ENCODE measurements around the gene DPY19L2.

Gene DPY19L2

DNA sequence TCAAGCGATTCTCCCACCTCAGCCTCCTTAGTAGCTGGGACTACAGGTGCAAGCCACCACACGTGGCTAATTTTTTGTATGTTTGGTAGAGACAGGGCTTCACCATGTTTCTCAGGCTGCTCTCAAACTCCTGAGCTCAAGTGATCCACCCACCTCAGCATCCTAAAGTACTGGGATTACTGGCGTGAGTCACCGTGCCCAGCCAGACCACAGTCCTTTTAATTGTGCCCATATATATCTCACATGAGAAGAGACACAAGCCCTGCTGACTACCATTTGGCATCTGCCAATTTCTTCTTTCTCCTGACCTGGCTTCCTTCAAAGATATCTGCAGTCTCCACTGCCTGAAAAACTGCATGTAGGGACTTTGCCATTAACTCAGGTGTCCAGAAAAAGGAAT is 142.5 kb downstream of the DPY19L2 start:
- Histone ChIP-seq H3K36me3 (ENCODE audit: control insufficient read depth, insufficient read depth, low read length) (no peaks in the 10 kb centered on the region), H3K56ac (ENCODE audit: low read length) (no peak overlapping the region), H4K8ac (ENCODE audit: low read depth, low read length) (no peak overlapping the region), H4K5ac (ENCODE audit: low read length) (no peak overlapping the region), H3K27me3 (ENCODE audit: insufficient read depth, low read length, poor library complexity) (no peaks in the 10 kb centered on the region), H3K79me1 (ENCODE audit: low read length) (no peaks in the 10 kb centered on the region), H3K4me1 (ENCODE audit: control insufficient read depth, low read depth, low read length) (no peaks in the 10 kb centered on the region), H3K27ac (ENCODE audit: low read depth, low read length) (no peak overlapping the region), H3K23ac (ENCODE audit: low read length) (no peak overlapping the region), H3K4ac (ENCODE audit: low read depth, low read length) (no peak overlapping the region), H2BK15ac (replicated peaks; ENCODE audit: low read depth) (no peak overlapping the region), H3K4me3 (ENCODE audit: low read length) (no peak overlapping the region), H3K18ac (ENCODE audit: low read length) (no peak overlapping the region), H3K79me2 (ENCODE audit: control insufficient read depth, insufficient read depth, low read length) (no peaks in the 10 kb centered on the region), H3K4me2 (ENCODE audit: low read length) (no peak overlapping the region), H2AK5ac (ENCODE audit: low read length) (no peak overlapping the region), H2BK120ac (ENCODE audit: low read depth, low read length) (no peak overlapping the region), H2BK5ac (ENCODE audit: low read length) (no peak overlapping the region), H3K9ac (ENCODE audit: low read length) (no peak overlapping the region)
- no peak for DNase-seq
- WGBS (ENCODE audit: extremely low coverage, insufficient coverage, low lambda C conversion rate): no CpG with 5 or more reads among the region's 4 CpGs

DNA sequence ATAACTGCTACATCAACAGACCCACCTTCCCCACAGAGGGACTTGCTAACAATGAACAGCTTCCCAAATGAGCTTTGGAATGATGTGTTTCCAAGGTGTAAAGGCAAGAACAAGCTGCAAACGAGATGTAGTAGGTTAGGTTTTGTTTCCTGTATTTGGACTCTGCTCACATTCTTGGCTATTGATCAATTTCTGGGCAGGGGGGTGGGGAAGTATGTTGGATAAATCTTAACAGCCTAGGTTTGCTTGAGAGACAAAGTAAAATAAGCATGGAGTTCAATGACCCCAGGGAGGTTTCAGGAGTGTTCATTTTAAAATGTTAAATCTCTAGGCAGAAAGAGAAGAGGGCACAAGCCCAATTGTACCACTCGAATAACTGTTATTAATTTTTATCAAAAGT is 146.6 kb downstream of the DPY19L2 start:
- H3K4me2 ChIP-seq (ENCODE audit: low read length): no peak overlapping the region
- no peak overlapping the region for H2BK120ac ChIP-seq (ENCODE audit: low read depth, low read length)
- no peak overlapping the region for H3K27ac ChIP-seq (ENCODE audit: low read depth, low read length)
- no peak overlapping the region for H3K4me3 ChIP-seq (ENCODE audit: low read length)
- no CpG with 5 or more reads among the region's 2 CpGs for WGBS (ENCODE audit: extremely low coverage, insufficient coverage, low lambda C conversion rate)
- H2BK5ac ChIP-seq (ENCODE audit: low read length): no peak overlapping the region
- no peak overlapping the region for H3K23ac ChIP-seq (ENCODE audit: low read length)
- no peak overlapping the region for H2AK5ac ChIP-seq (ENCODE audit: low read length)
- H4K8ac ChIP-seq (ENCODE audit: low read depth, low read length): no peak overlapping the region
- H3K56ac ChIP-seq (ENCODE audit: low read length): no peak overlapping the region
- H3K4me1 ChIP-seq (ENCODE audit: control insufficient read depth, low read depth, low read length): no peaks in the 10 kb centered on the region
- DNase-seq: no peak
- H3K4ac ChIP-seq (ENCODE audit: low read depth, low read length): no peak overlapping the region
- no peaks in the 10 kb centered on the region for H3K36me3 ChIP-seq (ENCODE audit: control insufficient read depth, insufficient read depth, low read length)
- H2BK15ac ChIP-seq (replicated peaks; ENCODE audit: low read depth): no peak overlapping the region
- no peaks in the 10 kb centered on the region for H3K27me3 ChIP-seq (ENCODE audit: insufficient read depth, low read length, poor library complexity)
- no peak overlapping the region for H3K18ac ChIP-seq (ENCODE audit: low read length)
- H4K5ac ChIP-seq (ENCODE audit: low read length): no peak overlapping the region
- H3K9ac ChIP-seq (ENCODE audit: low read length): no peak overlapping the region
- H3K79me1 ChIP-seq (ENCODE audit: low read length): no peaks in the 10 kb centered on the region
- H3K79me2 ChIP-seq (ENCODE audit: control insufficient read depth, insufficient read depth, low read length): no peaks in the 10 kb centered on the region

Measured in mesendoderm (in vitro differentiated cells).